Gastrocnemius medialis (tissue), 4 donors: ENCODE data around the gene TENT5A. TPM values are rescaled to one million over a fixed set of nuclear protein-coding genes. Genes with fewer than 3 reads are reported as not detected.

Source experiments
- ATAC-seq, 2 donors: fragments of 150-250 bp; one replicate each; pipeline ENCODE4 v1.9.1; 2016
- DNase-seq, 2 donors: peaks; one replicate each; pipeline ENCODE4 v3.0.0-alpha.2; 2019
- H3K27ac ChIP-seq, 4 donors: fragments of 200-600 bp; sonication (generic); 1 replicate in 1 of 4; 2 replicates in 3 of 4; pipeline ENCODE4 v1.5.1; 2016 to 2018; ENCODE audit warnings: mild to moderate bottlenecking in 2 of 4, moderate library complexity in 1 of 4
- H3K27me3 ChIP-seq, 3 donors: fragments of 200-600 bp; sonication (generic) in 2 of 3; 1 replicate in 1 of 3; 2 replicates in 2 of 3; pipeline versions ENCODE4 v1.5.1 to v1.6.0; 2016 to 2019; ENCODE audit warnings: mild to moderate bottlenecking in 1 of 3, moderate library complexity in 1 of 3
- H3K36me3 ChIP-seq, 2 donors: fragments of 200-600 bp; sonication (generic) in 1 of 2; one replicate each; pipeline ENCODE4 v1.5.1; 2017 to 2018
- H3K4me1 ChIP-seq, 2 donors: fragments of 200-600 bp; sonication (generic) in 1 of 2; one replicate each; pipeline ENCODE4 v1.5.1; 2016 to 2017; ENCODE audit warnings: mild to moderate bottlenecking in 2 of 2
- H3K4me3 ChIP-seq, 4 donors: fragments of 200-600 bp; sonication (generic) in 3 of 4; 1 replicate in 1 of 4; 2 replicates in 3 of 4; pipeline ENCODE4 v1.5.1; 2016 to 2019; ENCODE audit warnings: mild to moderate bottlenecking in 2 of 4
- H3K9me3 ChIP-seq, 3 donors: fragments of 200-600 bp; sonication (generic) in 2 of 3; 1 replicate in 1 of 3; 2 replicates in 2 of 3; pipeline ENCODE4 v1.5.1; 2016 to 2019
- POLR2A ChIP-seq, 2 donors: fragments of 450-650 bp; IDR thresholded peaks; one replicate each; pipeline ENCODE4 v1.6.1; 2017; ENCODE audit warnings: antibody characterized with exemption in 2 of 2, mild to moderate bottlenecking in 2 of 2, moderate library complexity in 2 of 2
- in situ Hi-C, 4 donors: fragments of 200-750 bp; cut with MboI; loops; one replicate each; pipeline versions ENCODE4 v1.15.0 to v1.8.0; 2017; ENCODE audit warnings: low sequenced_read_pairs in 4 of 4
- intact Hi-C: fragments of 100-400 bp; cut with DNase I; formaldehyde crosslinking; loops from one replicate; pipeline ENCODE4 v1.15.1; 2023; ENCODE audit warnings: low total_unique reads
- total RNA-seq, 4 donors: library from RNA; depleted of rRNA; stranded (reverse); fragments of >200 nt; gene quantifications; one replicate each; pipeline versions ENCODE4 v1.1.0 to v1.2.3, GENCODE V29; 2016
- TF ChIP-seq, protein P1 (sequence below), 5 experiments: fragments of 450-650 bp in 3 of 5; fragments of 200-600 bp in 2 of 5; sonication (generic) in 2 of 5; IDR thresholded peaks in 4 of 5; conservative IDR thresholded peaks in 1 of 5; 1 replicate in 4 of 5; 2 replicates in 1 of 5; pipeline ENCODE4 v1.5.1; 2016 to 2019; ENCODE audit warnings: antibody characterized with exemption in 5 of 5, mild to moderate bottlenecking in 3 of 5, moderate library complexity in 3 of 5

Gene TENT5A
- total RNA-seq, 4 donors from 2014 or later, result 2.4 to 3.1 (median 2.8) TPM

DNA sequence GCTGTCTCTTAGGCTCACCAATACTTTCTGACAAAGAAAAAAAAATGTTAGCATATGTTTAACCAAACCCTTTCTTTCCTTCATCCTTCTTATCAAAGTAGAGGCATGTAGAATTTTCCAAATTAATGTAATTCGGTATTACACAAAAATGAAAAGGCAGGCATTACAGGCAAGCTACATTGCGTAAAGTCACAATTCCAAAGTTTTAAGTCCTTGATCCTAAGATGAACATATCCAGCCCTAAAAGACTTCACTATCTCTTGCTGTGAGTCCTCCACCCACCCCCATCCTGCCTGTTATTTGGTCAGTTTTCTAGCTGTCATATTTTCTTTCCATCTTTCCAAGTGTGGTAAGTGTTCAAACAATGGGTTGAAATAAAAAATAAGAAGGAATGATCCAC lies 12.1 kb upstream of the TENT5A start:
- intact Hi-C loops (no loop called here), in situ Hi-C loops (loop anchor here in 2 of 4 donors (25.0 kb wide), 1 partner anchor 1152 kb away; no protein-coding TSS in a partner anchor)
- Histone ChIP-seq H3K36me3 (no peaks in the 10 kb centered on the region), H3K9me3 (no peaks in the 10 kb centered on the region), H3K27me3 (no peaks in the 10 kb centered on the region), H3K4me1 (peaks cover 0 to 8% of the 10 kb centered on the region in 2 donors), H3K27ac (no peak overlapping the region), H3K4me3 (no peak overlapping the region)
- no peak for DNase-seq
- TF ChIP-seq, protein P1, sequence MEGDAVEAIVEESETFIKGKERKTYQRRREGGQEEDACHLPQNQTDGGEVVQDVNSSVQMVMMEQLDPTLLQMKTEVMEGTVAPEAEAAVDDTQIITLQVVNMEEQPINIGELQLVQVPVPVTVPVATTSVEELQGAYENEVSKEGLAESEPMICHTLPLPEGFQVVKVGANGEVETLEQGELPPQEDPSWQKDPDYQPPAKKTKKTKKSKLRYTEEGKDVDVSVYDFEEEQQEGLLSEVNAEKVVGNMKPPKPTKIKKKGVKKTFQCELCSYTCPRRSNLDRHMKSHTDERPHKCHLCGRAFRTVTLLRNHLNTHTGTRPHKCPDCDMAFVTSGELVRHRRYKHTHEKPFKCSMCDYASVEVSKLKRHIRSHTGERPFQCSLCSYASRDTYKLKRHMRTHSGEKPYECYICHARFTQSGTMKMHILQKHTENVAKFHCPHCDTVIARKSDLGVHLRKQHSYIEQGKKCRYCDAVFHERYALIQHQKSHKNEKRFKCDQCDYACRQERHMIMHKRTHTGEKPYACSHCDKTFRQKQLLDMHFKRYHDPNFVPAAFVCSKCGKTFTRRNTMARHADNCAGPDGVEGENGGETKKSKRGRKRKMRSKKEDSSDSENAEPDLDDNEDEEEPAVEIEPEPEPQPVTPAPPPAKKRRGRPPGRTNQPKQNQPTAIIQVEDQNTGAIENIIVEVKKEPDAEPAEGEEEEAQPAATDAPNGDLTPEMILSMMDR (IDR thresholded peaks at IDR 0.05 in 4 of 5, conservative IDR thresholded peaks at IDR 0.05 in 1 of 5), result no peak
- TF ChIP-seq POLR2A (IDR thresholded peaks at IDR 0.05), result no peak
- ATAC-seq, result no peak

DNA sequence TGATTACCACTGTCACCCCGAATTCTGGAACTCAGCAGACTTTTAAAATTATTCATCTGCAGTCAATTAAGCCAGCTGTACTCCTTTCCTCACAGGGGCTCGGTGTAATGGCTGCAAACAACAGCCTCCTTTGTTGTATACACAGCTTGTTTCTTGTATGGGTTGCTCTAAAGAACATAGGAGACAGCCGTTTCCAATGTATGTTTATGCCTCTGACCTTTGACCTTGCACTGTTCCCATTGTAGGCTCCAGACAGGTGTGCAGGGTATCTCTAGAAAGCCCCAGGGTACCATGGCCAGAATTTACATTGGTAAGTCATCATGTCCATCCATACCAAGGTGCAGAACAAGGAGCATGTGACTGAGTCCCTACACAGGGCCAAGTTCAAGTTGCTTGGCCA lies 11.5 kb upstream of the TENT5A start:
- Histone ChIP-seq H3K4me3 (no peak overlapping the region), H3K27ac (no peak overlapping the region), H3K4me1 (peaks cover 0 to 4% of the 10 kb centered on the region in 2 donors), H3K27me3 (no peaks in the 10 kb centered on the region), H3K36me3 (no peaks in the 10 kb centered on the region), H3K9me3 (no peaks in the 10 kb centered on the region)
- in situ Hi-C loops, result loop anchor here in 2 of 4 donors (25.0 kb wide), 1 partner anchor 1152 kb away; no protein-coding TSS in a partner anchor
- intact Hi-C loops, result no loop called here
- ATAC-seq (no peak), DNase-seq (no peak)
- TF ChIP-seq, protein P1 (IDR thresholded peaks at IDR 0.05 in 4 of 5, conservative IDR thresholded peaks at IDR 0.05 in 1 of 5), result no peak
- TF ChIP-seq POLR2A (IDR thresholded peaks at IDR 0.05), result no peak

DNA sequence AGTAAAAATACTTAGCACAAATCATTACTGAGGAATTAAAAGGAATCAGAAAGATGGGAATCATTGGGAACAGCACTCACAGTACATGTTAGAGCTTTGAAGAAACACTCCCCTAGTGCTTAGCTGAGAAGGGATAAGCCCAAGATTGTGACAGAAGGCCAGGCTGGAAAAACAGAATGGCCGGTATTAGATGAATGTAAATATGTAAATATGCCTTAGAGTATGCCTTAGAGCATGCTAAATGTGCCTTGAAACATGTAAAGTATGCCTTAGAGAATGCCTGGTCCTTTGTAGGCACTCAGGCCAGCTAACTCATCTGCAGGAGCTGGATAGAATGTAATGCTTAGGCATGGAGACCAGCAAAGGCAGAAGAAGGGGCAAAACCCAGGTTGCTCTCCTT lies 10.6 kb upstream of the TENT5A start:
- H3K36me3 ChIP-seq, result no peaks in the 10 kb centered on the region
- in situ Hi-C loops, result loop anchor here in 2 of 4 donors (25.0 kb wide), 1 partner anchor 1151 kb away; no protein-coding TSS in a partner anchor
- ATAC-seq (no peak), DNase-seq (no peak)
- intact Hi-C loops, result no loop called here
- TF ChIP-seq, protein P1 (IDR thresholded peaks at IDR 0.05 in 4 of 5, conservative IDR thresholded peaks at IDR 0.05 in 1 of 5), result no peak
- TF ChIP-seq POLR2A (IDR thresholded peaks at IDR 0.05), result no peak
- H3K4me3 ChIP-seq, result no peak overlapping the region
- H3K27ac ChIP-seq, result no peak overlapping the region
- H3K4me1 ChIP-seq, result no peaks in the 10 kb centered on the region
- H3K27me3 ChIP-seq, result no peaks in the 10 kb centered on the region
- H3K9me3 ChIP-seq, result no peaks in the 10 kb centered on the region

DNA sequence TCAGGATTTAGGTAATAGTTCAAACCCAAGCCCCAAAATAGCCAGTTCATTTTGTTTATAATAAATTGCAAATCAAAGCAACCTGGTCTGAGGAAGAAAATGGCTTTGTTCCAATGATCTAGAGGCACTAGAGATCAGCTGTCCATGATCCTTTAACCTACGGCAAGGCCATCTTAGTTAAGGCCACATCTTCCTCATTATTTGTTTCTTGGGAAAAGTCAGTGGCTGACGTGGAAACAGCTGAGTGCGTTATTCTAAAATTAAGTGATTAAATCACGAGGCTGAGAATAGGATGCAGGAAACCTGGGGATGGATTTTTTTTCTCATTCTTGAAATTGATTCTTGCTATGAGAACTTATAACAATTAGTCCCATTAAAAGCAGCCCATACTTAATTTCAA lies 10.1 kb upstream of the TENT5A start:
- no peak for ATAC-seq
- no peak for DNase-seq
- Histone ChIP-seq H3K27ac (no peak overlapping the region), H3K27me3 (no peaks in the 10 kb centered on the region), H3K36me3 (no peaks in the 10 kb centered on the region), H3K4me3 (no peak overlapping the region), H3K9me3 (no peaks in the 10 kb centered on the region), H3K4me1 (no peaks in the 10 kb centered on the region)
- in situ Hi-C loops, result loop anchor here in 2 of 4 donors (25.0 kb wide), 1 partner anchor 1150 kb away; no protein-coding TSS in a partner anchor
- TF ChIP-seq, protein P1 (IDR thresholded peaks at IDR 0.05 in 4 of 5, conservative IDR thresholded peaks at IDR 0.05 in 1 of 5), result no peak
- TF ChIP-seq POLR2A (IDR thresholded peaks at IDR 0.05), result no peak
- intact Hi-C loops, result no loop called here

DNA sequence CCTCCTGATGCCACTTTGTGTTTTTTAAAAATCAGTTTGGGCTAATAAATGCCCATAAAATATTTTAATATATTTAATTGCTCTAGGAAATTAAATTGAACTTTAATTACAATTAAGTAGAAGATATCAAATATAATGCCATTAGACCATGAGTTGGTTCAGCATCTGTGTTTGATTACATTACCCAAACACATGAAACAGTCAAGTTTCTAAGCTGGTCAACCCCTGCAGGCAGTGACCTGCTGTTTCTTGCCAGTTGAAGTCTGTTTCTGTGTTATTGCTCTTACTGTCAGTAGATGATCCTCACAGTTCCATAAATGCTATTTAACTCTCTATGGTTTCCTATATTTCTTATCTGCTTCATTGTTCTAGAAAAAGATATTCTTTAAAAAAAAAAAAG lies 9.7 kb upstream of the TENT5A start:
- intact Hi-C loops, result no loop called here
- H3K27me3 ChIP-seq, result no peaks in the 10 kb centered on the region
- TF ChIP-seq POLR2A (IDR thresholded peaks at IDR 0.05), result no peak
- TF ChIP-seq, protein P1 (IDR thresholded peaks at IDR 0.05 in 4 of 5, conservative IDR thresholded peaks at IDR 0.05 in 1 of 5), result no peak
- ATAC-seq (no peak), DNase-seq (no peak)
- H3K4me3 ChIP-seq, result no peak overlapping the region
- H3K36me3 ChIP-seq, result no peaks in the 10 kb centered on the region
- in situ Hi-C loops, result loop anchor here in 2 of 4 donors (25.0 kb wide), 1 partner anchor 1150 kb away; no protein-coding TSS in a partner anchor
- no peaks in the 10 kb centered on the region for H3K4me1 ChIP-seq
- H3K27ac ChIP-seq, result no peak overlapping the region
- no peaks in the 10 kb centered on the region for H3K9me3 ChIP-seq
